Panc1 (cell line): ENCODE data around the gene SHE. TPM values are rescaled to one million over a fixed set of nuclear protein-coding genes. Genes with fewer than 3 reads are reported as not detected.
"Not testable (repeated sequence)": the region's sequence is repeated elsewhere in the genome, so short reads cannot be mapped to it uniquely, and the experiment has no call there.

Source experiments
- ATAC-seq: fragments of 200-7000 bp; cut with Tn5 transposase; 2 replicates; pipeline ENCODE4 v1.9.1; 2020; ENCODE audit warnings: mild to moderate bottlenecking, moderate library complexity
- BruUV-seq: library from RNA; stranded (reverse); fragments of 400-500 nt; replicated peaks from 2 replicates; lab custom pipeline; 2021; lab: Mats Ljungman, UMichigan
- CTCF ChIA-PET: fragments of 300-600 bp; sonication (Branson Sonifier 250); formaldehyde crosslinking; loops from one replicate; lab custom pipeline; 2022; ENCODE audit warnings: antibody characterized with exemption; lab: Charles Lee
- POLR2A ChIA-PET: fragments of 300-600 bp; sonication (Branson Sonifier 250); formaldehyde crosslinking; loops from one replicate; lab custom pipeline; 2022; ENCODE audit warnings: antibody characterized with exemption; lab: Charles Lee
- DNase-seq: peaks from one replicate; pipeline ENCODE4 v3.0.0-alpha.2; 2010; ENCODE audit warnings: low read depth, low spot score
- H3K27ac ChIP-seq: 2 replicates; pipeline ENCODE4 v1.5.1; 2011; ENCODE audit warnings: mild to moderate bottlenecking, low read length, inconsistent platforms
- H3K27me3 ChIP-seq: fragments of 200-500 bp; sonication (Bioruptor generic); 2 replicates; pipeline ENCODE4 v1.6.0; 2014; ENCODE audit warnings: low read length, inconsistent platforms; ENCODE audit not compliant: control insufficient read depth, insufficient read depth
- H3K36me3 ChIP-seq: fragments of 200-500 bp; sonication (Bioruptor generic); 2 replicates; pipeline ENCODE4 v1.5.1; 2014; ENCODE audit warnings: inconsistent platforms, mild to moderate bottlenecking, low read length, moderate library complexity; ENCODE audit not compliant: control insufficient read depth, insufficient read depth
- H3K4me1 ChIP-seq: 2 replicates; pipeline ENCODE4 v1.5.1; 2011; ENCODE audit warnings: inconsistent platforms, mild to moderate bottlenecking, low read length, moderate library complexity; ENCODE audit not compliant: control insufficient read depth, insufficient read depth
- H3K4me3 ChIP-seq, 2 experiments: 2 replicates each; pipeline ENCODE4 v1.5.1; 2011 to 2012; ENCODE audit warnings: low read depth in 2 of 2, low read length in 2 of 2, mild to moderate bottlenecking in 2 of 2, inconsistent platforms in 1 of 2, moderate library complexity in 1 of 2
- H3K9me3 ChIP-seq: fragments of 200-500 bp; sonication (Bioruptor generic); 2 replicates; pipeline ENCODE4 v1.5.1; 2014; ENCODE audit warnings: low read depth, mild to moderate bottlenecking, inconsistent platforms, low read length, moderate library complexity; ENCODE audit not compliant: control insufficient read depth, insufficient read depth
- CTCF ChIP-seq: fragments of 450-650 bp; IDR thresholded peaks from 2 replicates; pipeline ENCODE4 v1.5.1; 2017; ENCODE audit warnings: mild to moderate bottlenecking
- POLR2AphosphoS5 ChIP-seq: IDR thresholded peaks from 2 replicates; pipeline ENCODE4 v1.6.1; 2012; ENCODE audit warnings: mild to moderate bottlenecking, low read depth, low read length, moderate library complexity
- REST ChIP-seq, 2 experiments: IDR thresholded peaks; 2 replicates each; pipeline ENCODE4 v1.6.1; 2011 to 2012; ENCODE audit warnings: low read depth in 2 of 2, control low read depth in 1 of 2, low read length in 1 of 2, mild to moderate bottlenecking in 1 of 2, moderate library complexity in 1 of 2; ENCODE audit not compliant: insufficient read depth in 1 of 2
- SIN3A ChIP-seq: IDR thresholded peaks from 2 replicates; pipeline ENCODE4 v1.6.1; 2012; ENCODE audit warnings: low read depth, mild to moderate bottlenecking, low read length, moderate library complexity, borderline replicate concordance; ENCODE audit not compliant: insufficient read depth
- TCF7L2 ChIP-seq: IDR thresholded peaks from 2 replicates; pipeline ENCODE4 v1.6.1; 2011; ENCODE audit warnings: mild to moderate bottlenecking, low read depth, low read length, inconsistent platforms
- in situ Hi-C: cut with HindIII; loops from 2 replicates; pipeline ENCODE4 v1.10.0; 2016; ENCODE audit warnings: low sequenced_read_pairs, low pct_unique_long_range_greater_than_20kb
- intact Hi-C: fragments of 100-400 bp; cut with micrococcal nuclease; formaldehyde crosslinking; loops from one replicate; pipeline ENCODE4 v1.10.0; 2022; ENCODE audit not compliant: unreplicated experiment
- total RNA-seq: library from RNA; stranded (reverse); gene quantifications from one replicate; pipeline ENCODE4 v1.2.1, GENCODE V29; 2021; ENCODE audit not compliant: unreplicated experiment

SHE gene
- total RNA-seq, 1 experiment from 2014 or later, result 0.03 TPM

- Histone ChIP-seq H3K4me1 (no peaks in the 10 kb centered on the region), H3K27me3 (peaks cover 13% of the 10 kb centered on the region; the same call in 1 of the 2 replicates), H3K4me3 (no peak overlapping the region), H3K36me3 (no peaks in the 10 kb centered on the region), H3K27ac (no peak overlapping the region), H3K9me3 (no peaks in the 10 kb centered on the region)
- ATAC-seq (no peak), DNase-seq (no peak)
- intact Hi-C loops, result loop anchor here (5.0 kb wide), 1 partner anchor 48 kb away; no protein-coding TSS in a partner anchor
- CTCF ChIA-PET, result interaction anchor here (0.7 kb wide), 1 partner anchor 57 kb away, joined by 5 read pairs; no protein-coding TSS in a partner anchor
- BruUV-seq, result no TSS peak
- in situ Hi-C loops, result no loop called here
- POLR2A ChIA-PET, result no interaction called here
- TF ChIP-seq TCF7L2, result no peak
- no peak for TF ChIP-seq POLR2AphosphoS5
- no peak for TF ChIP-seq SIN3A
- no peak for TF ChIP-seq REST (IDR thresholded peaks at IDR 0.05; ENCODE audit: insufficient read depth in 1 of 2, low read depth in 2 of 2, low read length in 1 of 2)
- no peak for TF ChIP-seq CTCF
Observed at GRCh38 chr1:154489695-154490274, 12.4 kb downstream of the SHE start.

- DNase-seq, result no peak
- in situ Hi-C loops, result no loop called here
- CTCF ChIA-PET, result no interaction called here
- Histone ChIP-seq H3K27ac (no peak overlapping the region), H3K4me1 (no peaks in the 10 kb centered on the region), H3K27me3 (peaks cover 13% of the 10 kb centered on the region; the same call in 1 of the 2 replicates), H3K36me3 (no peaks in the 10 kb centered on the region), H3K9me3 (no peaks in the 10 kb centered on the region), H3K4me3 (no peak overlapping the region)
- no peak for ATAC-seq
- POLR2A ChIA-PET, result no interaction called here
- no TSS peak for BruUV-seq
- no peak for TF ChIP-seq SIN3A
- no peak for TF ChIP-seq POLR2AphosphoS5
- TF ChIP-seq REST (IDR thresholded peaks at IDR 0.05; ENCODE audit: insufficient read depth in 1 of 2, low read depth in 2 of 2, low read length in 1 of 2), result no peak
- TF ChIP-seq CTCF, result no peak
- TF ChIP-seq TCF7L2, result no peak
- intact Hi-C loops, result no loop called here
Observed at GRCh38 chr1:154488922-154489321, 13.3 kb downstream of the SHE start.

- BruUV-seq, ATAC-seq, H3K9me3 ChIP-seq, H3K27ac ChIP-seq, CTCF ChIA-PET, DNase-seq, intact Hi-C loops, H3K4me3 ChIP-seq, POLR2A ChIA-PET, H3K4me1 ChIP-seq, in situ Hi-C loops, H3K36me3 ChIP-seq: not testable (repeated sequence)
- H3K27me3 ChIP-seq, result peaks cover 10% of the 10 kb centered on the region; the same call in 1 of the 2 replicates
Observed at GRCh38 chr1:154486756-154487155, 15.5 kb downstream of the SHE start.
